ENCODE results near the gene CNIH3.
A peak's percentile ranks its signal among the peaks of the same experiment; 100 is the strongest.

CNIH3 gene

DNA sequence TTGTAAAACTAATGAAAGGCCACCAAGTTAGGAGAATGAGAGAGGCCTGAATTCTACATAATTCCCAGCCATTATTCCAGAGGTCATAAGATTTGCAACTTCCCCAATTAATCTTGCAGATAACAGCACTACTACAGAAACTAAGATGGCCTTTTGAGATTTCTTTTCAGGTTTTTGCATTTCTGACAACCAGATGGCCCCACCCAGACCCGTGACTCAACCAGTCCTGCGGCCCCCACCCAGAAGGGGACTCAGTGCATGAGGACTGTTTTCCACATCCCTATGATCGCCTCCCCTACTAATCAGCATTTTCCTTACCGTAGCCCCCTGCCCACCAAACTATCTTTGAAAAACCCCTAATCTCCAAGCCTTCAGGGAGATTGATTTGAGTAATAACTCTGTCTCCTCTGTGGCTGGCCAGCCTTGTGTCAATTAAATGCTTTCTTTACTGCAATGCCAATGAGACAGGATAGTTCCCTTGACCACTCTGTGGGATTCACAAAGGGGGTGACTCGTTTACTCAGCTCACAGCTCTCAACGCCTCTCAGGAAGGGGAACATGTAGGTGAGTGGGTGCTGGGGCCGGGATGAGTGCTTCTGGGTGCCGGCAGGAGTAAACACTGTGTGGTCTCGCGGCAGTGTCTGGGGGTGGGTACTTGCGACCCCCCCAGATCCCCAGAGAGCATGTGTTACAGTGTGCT lies 10.5 kb upstream of the CNIH3 start:
- Mint-ChIP-seq H3K9me3 (no peaks in the 10 kb centered on the region), H3K27ac (no peak overlapping the region), H3K27me3 (peaks cover 8% of the 10 kb centered on the region), H3K4me1 (no peaks in the 10 kb centered on the region), H3K4me3 (no peak overlapping the region)
- DNase-seq (no peak), ATAC-seq (no peak)

GRCh38 chr1:224607188-224608148 lies 8.6 kb upstream of the CNIH3 start:
- Mint-ChIP-seq H3K27ac (no peak overlapping the region), H3K27me3 (peaks cover 15% of the 10 kb centered on the region), H3K4me1 (no peaks in the 10 kb centered on the region), H3K4me3 (no peak overlapping the region), H3K9me3 (no peaks in the 10 kb centered on the region)
- no peak for ATAC-seq
- no peak for DNase-seq

DNA sequence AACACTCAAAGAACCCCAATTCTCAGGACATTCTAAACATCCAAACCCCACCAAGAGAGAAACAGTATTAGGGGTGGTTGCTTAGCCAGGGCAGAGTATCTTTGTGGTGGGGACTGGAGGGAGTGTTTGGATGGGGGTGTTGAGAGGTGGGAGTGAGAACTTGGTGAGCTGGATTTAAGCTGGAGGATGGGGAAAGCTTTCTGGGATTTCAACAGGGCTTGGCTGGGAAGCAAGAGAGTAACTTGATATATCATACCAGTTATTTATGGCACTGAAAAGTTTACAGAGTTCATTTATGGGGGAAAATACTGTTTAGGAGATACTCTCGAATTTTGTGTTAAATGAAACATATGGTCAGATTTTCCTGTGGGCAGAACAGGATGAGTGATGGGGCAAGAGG lies 6.8 kb upstream of the CNIH3 start:
- DNase-seq, result no peak
- Mint-ChIP-seq H3K4me3 (no peak overlapping the region), H3K27me3 (peaks cover 26% of the 10 kb centered on the region), H3K27ac (peak overlapping the region in 1 of 2 donors; percentile 69), H3K9me3 (no peaks in the 10 kb centered on the region), H3K4me1 (no peaks in the 10 kb centered on the region)
- ATAC-seq, result no peak

DNA sequence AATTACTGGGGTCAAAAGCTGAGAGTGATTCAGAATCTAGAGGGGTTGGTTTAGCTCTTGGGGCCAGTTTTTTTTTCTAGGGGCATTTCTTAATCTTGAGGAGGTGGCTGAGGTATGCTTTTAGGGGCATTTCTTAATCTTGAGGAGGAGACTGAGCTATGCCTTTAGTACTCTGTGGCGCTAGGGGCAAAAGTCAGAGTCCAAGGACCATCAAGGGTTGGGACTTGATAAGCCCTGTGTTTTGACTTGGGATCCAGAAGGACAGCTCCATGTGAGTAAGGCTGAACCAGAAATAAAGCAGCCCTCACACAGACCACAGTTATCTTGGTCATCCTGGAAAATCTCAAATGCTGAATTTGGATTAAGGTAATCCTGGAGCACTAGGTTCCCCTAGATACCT lies 3.9 kb upstream of the CNIH3 start:
- Mint-ChIP-seq H3K4me3 (no peak overlapping the region), H3K4me1 (peaks cover 19% of the 10 kb centered on the region), H3K27me3 (peaks cover 44% of the 10 kb centered on the region), H3K9me3 (no peaks in the 10 kb centered on the region), H3K27ac (no peak overlapping the region)
- ATAC-seq (no peak), DNase-seq (no peak)

DNA sequence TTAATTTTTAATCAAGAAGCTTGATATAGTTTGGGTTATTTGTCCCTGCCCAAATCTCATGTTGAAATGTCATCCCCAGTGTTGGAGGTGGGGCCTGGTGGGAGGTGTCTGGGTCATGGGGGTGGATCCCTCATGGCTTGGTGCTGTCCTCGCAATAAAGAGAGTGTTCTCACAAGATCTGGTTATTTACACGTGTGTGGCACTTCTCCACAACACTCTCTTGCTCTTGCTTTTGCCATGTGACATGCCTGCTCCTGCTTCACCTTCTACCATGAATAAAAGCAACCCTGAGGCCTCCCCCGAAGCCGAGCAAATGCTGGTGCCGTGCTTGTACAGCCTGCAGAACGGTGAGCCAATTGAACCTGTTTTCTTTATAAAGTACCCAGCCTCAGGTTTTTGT lies 2.6 kb upstream of the CNIH3 start:
- Mint-ChIP-seq H3K27ac (no peak overlapping the region), H3K27me3 (peaks cover 56% of the 10 kb centered on the region), H3K4me3 (no peak overlapping the region), H3K9me3 (no peaks in the 10 kb centered on the region), H3K4me1 (peaks cover 31% of the 10 kb centered on the region)
- no peak for DNase-seq
- no peak for ATAC-seq

- Mint-ChIP-seq H3K9me3 (peaks cover 6 to 7% of the 10 kb centered on the region in 2 donors), H3K27me3 (peaks cover 80% of the 10 kb centered on the region), H3K27ac (no peak overlapping the region), H3K4me3 (peak overlapping the region; percentile 76 to 88), H3K4me1 (peaks cover 40% of the 10 kb centered on the region)
- DNase-seq, result peak in 1 of 2 donors; percentile 9
- ATAC-seq, result no peak
Measured at GRCh38 chr1:224616756-224617409, 766 bp downstream of the CNIH3 start.

GRCh38 chr1:224617410-224618355 lies 1.6 kb downstream of the CNIH3 start:
- peaks cover 12 to 14% of the 10 kb centered on the region in 2 donors for H3K9me3 Mint-ChIP-seq

GRCh38 chr1:224619209-224619608 lies 3.1 kb downstream of the CNIH3 start:
- Mint-ChIP-seq H3K4me3 (no peak overlapping the region), H3K27me3 (peaks cover 78% of the 10 kb centered on the region), H3K9me3 (peaks cover 14 to 16% of the 10 kb centered on the region in 2 donors), H3K27ac (no peak overlapping the region), H3K4me1 (peaks cover 56% of the 10 kb centered on the region)
- ATAC-seq (no peak), DNase-seq (no peak)

More at GRCh38 chr1:224617410-224618355, 1.6 kb downstream of the CNIH3 start:
- peaks cover 40% of the 10 kb centered on the region for H3K4me1 Mint-ChIP-seq
- DNase-seq (peak in 1 of 2 donors; percentile 12), ATAC-seq (peak; percentile 35)
- H3K27ac Mint-ChIP-seq, result no peak overlapping the region
- peak overlapping the region; percentile 76 to 88 for H3K4me3 Mint-ChIP-seq
- H3K27me3 Mint-ChIP-seq, result peaks cover 78% of the 10 kb centered on the region

GRCh38 chr1:224620105-224620504 lies 4.0 kb downstream of the CNIH3 start:
- peaks cover 64% of the 10 kb centered on the region for H3K4me1 Mint-ChIP-seq
- ATAC-seq (no peak), DNase-seq (no peak)
- peaks cover 14 to 16% of the 10 kb centered on the region in 2 donors for H3K9me3 Mint-ChIP-seq
- no peak overlapping the region for H3K27ac Mint-ChIP-seq
- H3K4me3 Mint-ChIP-seq, result no peak overlapping the region
- peaks cover 72% of the 10 kb centered on the region for H3K27me3 Mint-ChIP-seq

DNA sequence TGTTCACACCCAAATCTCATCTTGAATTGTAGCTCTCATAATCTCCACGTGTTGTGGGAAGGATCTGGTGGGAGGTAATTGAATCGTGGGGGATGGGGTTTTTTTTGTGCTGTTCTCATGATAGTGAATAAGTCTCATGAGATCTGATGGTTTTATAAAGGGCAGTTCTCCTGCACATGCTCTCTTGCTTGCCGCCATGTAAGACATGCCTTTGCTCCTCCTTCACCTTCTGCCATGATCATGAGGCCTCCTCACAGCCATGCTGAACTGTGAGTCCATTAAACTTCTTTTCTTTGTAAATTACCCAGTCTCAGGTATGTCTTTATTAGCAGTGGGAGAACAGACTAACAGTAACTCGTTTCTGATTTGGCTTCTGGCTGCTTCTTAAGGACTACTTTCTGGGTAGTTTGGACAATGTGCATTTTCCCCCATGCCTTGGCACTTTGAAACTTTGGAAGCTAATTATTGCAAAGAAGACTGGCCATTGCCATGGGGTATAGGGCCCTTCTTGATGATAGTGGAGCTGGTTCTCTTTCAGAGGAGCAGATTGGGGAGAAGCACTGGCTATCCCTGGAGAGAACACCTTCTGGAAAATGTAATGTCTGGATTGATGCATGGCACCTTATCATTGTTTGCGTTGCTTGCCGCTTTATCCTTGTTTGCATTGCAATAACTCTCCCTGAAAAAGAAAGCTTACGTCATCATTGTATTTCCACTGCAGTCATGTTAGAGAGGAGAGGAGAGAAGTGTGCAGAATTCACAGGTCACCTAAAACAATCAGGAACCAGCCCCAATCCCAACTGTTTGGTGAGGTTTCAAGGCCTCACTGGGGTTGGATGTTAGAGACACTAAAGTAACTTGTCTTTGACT lies 5.9 kb downstream of the CNIH3 start:
- Mint-ChIP-seq H3K4me3 (no peak overlapping the region), H3K27me3 (peaks cover 53% of the 10 kb centered on the region), H3K9me3 (peaks cover 14 to 16% of the 10 kb centered on the region in 2 donors), H3K4me1 (peaks cover 47% of the 10 kb centered on the region), H3K27ac (no peak overlapping the region)
- ATAC-seq (no peak), DNase-seq (no peak)

GRCh38 chr1:224622831-224623230 lies 6.7 kb downstream of the CNIH3 start:
- ATAC-seq, result no peak
- H3K9me3 Mint-ChIP-seq, result peaks cover 14 to 16% of the 10 kb centered on the region in 2 donors
- H3K4me1 Mint-ChIP-seq, result peaks cover 40% of the 10 kb centered on the region
- H3K27ac Mint-ChIP-seq, result peak overlapping the region in 1 of 2 donors; percentile 96
- no peak for DNase-seq
- H3K4me3 Mint-ChIP-seq, result peak overlapping the region in 1 of 2 donors; percentile 76
- peaks cover 45% of the 10 kb centered on the region for H3K27me3 Mint-ChIP-seq

GRCh38 chr1:224623310-224623714 lies 7.2 kb downstream of the CNIH3 start:
- Mint-ChIP-seq H3K4me1 (peaks cover 35% of the 10 kb centered on the region), H3K4me3 (peak overlapping the region; percentile 76 to 77), H3K9me3 (peaks cover 14 to 16% of the 10 kb centered on the region in 2 donors), H3K27me3 (peaks cover 45% of the 10 kb centered on the region), H3K27ac (peak overlapping the region; percentile 96 to 98)
- DNase-seq (peak; percentile 7 to 31), ATAC-seq (peak; percentile 61)

- DNase-seq, result peak; percentile 71 to 86
- ATAC-seq, result peak; percentile 98
- Mint-ChIP-seq H3K4me3 (peak overlapping the region; percentile 76 to 77), H3K9me3 (peaks cover 14 to 16% of the 10 kb centered on the region in 2 donors), H3K27me3 (peaks cover 43% of the 10 kb centered on the region), H3K4me1 (peaks cover 30% of the 10 kb centered on the region), H3K27ac (peak overlapping the region; percentile 96 to 98)
Measured at GRCh38 chr1:224623743-224624333, 7.7 kb downstream of the CNIH3 start.

All from stimulated activated naive CD8-positive, alpha-beta T cell treated with anti-CD3 and anti-CD28 coated beads, Interleukin-15, amount 100 ng/mL, for 72 hours (primary cell).